GM21526 (cell line): ENCODE measurements around the gene WDR18.

Experiments used
- ATAC-seq: cut with Tn5 transposase; IDR thresholded peaks from one replicate; pipeline ENCODE4 v1.9.1; 2021; ENCODE audit warnings: moderate library complexity; ENCODE audit not compliant: unreplicated experiment, low FRiP score

The WDR18 gene, protein sequence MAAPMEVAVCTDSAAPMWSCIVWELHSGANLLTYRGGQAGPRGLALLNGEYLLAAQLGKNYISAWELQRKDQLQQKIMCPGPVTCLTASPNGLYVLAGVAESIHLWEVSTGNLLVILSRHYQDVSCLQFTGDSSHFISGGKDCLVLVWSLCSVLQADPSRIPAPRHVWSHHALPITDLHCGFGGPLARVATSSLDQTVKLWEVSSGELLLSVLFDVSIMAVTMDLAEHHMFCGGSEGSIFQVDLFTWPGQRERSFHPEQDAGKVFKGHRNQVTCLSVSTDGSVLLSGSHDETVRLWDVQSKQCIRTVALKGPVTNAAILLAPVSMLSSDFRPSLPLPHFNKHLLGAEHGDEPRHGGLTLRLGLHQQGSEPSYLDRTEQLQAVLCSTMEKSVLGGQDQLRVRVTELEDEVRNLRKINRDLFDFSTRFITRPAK

DNA sequence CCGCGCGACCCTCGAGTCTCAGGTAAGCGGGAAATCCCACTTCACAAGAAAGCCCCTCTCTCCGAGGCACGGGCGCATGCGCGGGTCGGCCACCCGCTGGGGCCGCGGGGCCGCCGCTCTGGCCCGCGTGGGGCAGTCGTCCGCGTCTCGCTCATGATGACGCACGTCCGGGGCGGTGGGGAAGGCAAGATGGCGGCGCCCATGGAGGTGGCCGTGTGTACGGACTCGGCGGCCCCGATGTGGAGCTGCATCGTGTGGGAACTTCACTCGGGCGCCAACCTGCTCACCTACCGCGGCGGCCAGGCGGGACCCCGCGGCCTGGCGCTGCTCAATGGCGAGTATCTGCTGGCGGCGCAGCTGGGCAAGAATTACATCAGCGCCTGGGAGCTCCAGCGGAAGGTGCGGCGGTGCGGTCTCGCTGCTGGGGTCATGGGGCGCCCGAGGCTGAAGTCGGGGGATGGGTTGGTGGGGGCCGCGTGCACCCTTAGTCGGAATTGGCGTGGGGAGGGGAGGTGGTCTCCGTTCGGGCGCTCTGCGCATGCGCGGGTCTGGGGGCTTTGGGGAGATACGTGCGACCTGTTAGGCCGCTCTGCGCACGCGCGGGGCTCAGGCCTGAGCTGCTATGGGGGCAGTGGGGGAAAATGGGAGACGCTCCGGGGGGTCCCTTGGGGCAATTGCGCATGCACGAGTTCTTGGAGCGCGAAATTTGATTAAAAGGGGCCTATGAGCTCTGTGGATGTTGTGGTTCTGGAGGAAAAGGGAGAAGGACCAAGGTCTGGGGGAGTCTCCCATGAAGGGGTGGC lies at the start of gene WDR18:
Gene WDR18, plus strand, starts transcription at position 181 of the 803 bp plus-strand sequence. Its CDS starts 9 bp downstream, at position 190.
- peak; percentile 46 for ATAC-seq

DNA sequence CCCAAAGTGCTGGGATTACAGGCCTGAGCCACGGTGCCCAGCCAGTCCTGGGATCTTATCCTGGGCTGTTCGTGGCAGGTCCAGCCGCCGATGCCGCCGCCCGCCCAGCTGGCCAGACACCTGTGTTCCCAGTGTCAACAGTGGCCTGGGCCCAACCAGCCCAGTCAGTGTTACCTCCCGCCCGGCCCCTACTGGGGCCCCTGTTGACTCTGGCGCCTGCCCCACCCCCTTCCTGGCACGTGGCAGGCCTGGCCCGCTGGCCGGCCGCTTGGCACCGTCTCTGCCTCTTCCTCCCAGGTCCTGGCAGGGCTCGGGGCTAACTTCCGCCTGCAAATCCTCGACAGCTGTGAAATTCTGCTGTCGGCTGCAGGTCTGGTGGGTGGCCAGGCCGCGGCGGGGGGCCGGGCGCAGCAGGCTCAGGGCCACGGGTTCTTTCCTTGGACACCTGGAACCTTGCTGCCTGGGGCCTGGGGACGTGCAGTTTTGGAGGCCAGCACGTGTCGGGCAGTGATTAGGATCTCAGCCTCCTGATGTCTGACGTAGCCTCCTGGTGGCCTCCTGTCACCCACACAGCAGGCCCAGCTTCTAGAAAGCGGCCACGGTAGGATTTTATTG lies 49.2 kb upstream of the WDR18 start:
- ATAC-seq: no peak

DNA sequence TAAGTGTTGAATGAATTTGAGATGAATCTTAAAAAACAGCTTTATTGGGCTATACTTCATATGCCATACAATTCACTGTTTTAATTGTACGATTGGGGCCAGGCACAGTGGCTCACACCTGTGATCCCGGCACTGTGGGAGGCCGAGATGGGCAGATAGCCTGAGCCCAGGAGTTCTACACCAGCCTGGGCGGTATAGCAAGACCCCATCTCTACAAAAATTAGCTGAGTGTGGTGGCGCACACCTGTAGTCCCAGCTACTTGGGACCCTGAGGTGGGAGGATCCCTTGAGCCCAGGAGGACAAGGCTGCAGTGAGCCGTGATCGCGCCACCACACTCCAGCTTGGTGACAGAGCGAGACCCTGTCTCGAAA lies 48.0 kb upstream of the WDR18 start:
- no peak for ATAC-seq

DNA sequence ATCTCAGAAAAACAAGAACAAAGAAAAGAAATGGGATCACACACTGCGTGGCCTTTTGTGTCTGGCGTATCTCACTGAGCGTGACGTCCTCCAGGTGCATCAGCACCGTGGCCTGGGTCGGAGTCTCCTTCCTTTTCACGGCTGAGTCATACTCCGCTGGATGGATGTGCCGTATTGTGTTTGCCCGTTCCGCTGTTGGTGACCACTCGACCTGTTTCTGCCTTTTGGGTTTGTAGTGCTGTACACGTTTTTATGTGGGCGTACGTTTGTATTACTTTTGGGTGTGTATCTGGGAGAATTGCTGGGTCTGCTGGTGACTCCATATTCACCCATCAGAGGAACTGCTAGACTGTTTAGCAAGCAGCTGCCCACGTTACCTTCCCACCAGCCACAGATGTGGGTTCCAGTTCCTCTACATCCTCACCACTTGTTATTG lies 46.9 kb upstream of the WDR18 start:
- no peak for ATAC-seq

DNA sequence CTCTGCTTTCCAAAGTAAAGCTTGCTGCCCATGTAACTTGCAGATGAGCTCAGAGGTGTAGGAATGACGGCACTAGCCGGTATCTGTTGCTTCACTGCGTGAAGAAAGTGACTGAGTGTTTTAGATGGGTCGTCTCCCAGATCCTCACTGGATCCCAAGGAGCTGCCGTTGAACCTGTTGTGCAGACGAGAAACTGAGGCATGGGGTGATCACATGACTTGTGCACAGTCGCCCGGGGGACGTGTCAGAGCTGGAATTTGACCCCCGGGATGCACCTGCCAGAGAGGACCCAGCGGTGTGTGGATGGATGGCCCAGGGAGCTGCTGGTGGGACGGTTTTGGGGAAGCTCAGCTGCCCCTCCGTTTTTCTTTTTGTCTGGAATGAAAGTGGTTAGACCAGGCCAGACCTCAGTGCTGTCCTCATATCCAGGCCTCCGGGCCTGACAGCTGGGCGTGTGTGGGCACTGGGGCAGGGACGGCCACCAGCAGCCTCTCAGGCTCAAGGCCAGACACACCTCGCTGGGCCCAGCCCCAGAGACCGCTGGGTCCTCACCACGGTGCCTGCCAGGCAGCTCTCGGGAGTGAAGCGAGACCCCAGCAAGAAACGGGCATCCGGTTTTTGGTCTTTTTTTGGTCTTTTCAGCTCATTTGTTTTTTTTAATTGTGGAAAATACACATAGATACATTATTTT lies 45.8 kb upstream of the WDR18 start:
- ATAC-seq: no peak

DNA sequence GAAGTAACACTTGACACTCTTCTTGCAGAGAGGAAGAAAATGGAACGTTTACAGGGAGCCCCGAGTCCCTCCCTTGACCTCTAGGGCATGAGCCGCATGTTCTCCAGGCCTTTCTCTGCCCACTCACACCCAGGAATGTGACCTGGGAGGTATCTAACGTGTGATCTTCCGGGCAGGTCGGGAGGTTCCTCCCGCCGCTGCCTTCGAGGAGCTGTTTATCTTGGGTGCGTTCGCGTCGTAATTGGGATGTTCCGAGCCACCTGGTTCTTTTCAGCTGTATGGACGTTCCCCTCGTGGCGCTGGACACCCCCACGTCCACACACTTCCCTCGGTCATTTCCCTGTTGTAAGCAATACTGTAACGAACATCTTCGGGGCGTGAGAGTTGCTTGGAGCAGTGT lies 44.7 kb upstream of the WDR18 start:
- no peak for ATAC-seq

DNA sequence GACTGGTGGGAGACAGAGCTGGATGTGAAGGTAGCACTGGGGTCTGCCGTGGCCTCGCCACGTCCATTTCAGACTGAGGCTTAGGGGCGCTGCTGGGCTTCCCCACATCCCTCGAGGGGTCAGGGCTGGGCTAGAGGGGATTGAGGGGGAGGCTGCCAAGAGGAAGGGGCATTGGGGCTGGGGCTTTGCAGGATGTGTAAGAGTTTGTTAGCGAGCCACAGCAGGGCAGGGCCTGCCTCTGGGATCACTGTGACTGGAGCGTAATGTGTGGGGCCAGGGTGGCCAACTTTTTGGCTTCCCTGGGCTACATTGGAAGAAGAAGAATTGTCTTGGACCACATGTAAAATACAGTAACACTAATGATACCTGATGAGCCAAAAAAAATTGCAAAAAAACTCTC lies 44.2 kb upstream of the WDR18 start:
- no peak for ATAC-seq

DNA sequence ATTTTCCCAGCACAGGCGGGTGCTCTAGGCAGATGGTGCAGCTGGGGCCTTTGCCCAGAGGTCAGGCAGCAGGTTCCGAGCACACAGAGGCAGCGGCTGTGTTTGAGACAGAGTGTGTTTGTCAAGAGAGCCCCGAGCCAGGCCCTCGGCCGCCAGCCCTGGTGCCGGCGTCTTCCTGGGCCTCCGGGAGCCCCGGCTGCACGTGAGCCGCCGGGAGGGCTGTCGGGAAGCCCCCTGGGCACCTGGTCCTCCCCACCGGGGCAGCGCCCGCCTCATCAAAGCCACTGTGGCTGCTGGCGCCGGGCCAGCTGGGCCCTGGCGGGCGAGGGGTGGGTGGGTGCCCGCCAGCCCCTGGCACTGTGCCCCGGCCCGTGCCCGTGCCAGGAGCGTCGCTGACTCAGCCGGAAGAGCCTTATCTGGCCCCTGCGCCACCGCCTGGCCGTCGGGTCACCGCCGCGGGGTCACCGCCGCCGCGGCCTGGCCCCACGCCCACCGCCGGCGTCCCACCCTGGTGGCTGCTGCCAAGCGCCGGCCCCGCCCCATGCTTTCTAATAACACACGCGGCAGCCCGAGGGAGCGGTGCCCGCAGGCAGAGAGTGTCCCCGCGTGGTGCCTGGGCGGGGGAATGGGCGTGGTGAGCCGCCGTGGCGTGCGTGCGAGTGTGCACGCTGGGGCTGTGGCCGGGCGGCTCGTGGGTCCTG lies 43.4 kb upstream of the WDR18 start:
- ATAC-seq: no peak

DNA sequence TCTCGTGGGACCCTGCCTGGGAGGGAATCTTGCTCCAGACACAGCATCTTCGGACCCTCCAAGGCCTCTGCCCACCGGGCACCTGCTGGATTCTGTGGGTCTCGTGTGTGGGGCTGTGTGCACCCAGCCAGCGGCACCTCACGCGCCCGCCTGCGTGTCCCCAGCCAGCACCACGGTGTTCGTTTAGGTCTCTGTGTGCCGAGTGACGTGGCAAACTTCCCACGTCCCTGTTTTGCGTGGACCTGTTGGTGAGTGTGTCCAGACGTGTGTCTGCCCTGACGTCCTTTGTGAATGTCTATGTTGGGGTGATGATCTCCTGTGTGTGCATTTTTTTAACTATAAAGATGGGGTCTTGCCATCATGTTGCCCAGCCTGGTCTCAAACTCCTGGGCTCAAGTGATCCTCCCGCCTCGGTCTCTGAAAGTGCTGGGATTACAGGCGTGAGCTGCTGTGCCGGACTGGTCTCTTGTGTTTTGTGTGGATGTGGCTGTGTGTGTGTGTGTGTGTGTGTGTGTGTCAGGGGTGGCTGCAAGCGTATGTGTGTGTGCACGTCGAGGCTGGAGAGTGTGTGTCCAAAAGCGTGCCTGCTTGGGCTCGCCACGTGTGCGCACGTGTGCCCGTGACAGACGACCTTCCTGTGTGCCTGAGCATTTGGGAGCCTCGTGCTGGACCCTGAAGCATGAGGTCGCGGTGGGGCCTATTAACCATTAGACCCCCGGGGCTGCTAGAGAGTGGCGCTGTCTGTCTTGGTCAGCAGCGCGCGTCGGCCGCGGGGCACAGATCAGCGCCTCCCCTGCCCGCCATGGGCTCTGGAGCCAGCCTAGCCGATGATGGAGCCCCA lies 42.6 kb upstream of the WDR18 start:
- ATAC-seq: no peak

DNA sequence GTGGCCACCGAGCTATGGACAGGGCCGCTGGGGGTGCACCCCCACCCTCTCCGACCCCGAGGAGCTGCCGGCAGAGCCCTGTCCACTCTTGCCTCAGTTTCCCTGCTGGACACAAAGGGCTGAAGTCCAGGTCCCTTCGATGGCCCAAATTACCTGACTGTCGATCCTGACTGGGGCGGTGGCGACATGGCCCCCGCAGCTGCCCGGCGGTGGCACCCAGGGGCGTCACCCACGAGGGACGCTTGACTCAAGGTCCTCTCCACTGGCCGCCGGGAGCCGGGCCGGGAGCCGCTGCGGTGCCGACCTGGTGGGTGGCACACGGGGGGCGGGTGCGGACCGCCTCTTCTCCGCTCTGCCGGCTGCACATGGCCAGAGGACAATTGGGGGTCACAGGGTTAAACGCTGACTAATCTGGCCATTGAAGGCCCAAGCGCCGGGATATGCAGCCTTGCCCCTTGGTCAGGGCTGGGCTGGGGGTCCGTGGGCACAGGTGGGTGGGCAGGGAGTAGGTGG lies 42.0 kb upstream of the WDR18 start:
- no peak for ATAC-seq

DNA sequence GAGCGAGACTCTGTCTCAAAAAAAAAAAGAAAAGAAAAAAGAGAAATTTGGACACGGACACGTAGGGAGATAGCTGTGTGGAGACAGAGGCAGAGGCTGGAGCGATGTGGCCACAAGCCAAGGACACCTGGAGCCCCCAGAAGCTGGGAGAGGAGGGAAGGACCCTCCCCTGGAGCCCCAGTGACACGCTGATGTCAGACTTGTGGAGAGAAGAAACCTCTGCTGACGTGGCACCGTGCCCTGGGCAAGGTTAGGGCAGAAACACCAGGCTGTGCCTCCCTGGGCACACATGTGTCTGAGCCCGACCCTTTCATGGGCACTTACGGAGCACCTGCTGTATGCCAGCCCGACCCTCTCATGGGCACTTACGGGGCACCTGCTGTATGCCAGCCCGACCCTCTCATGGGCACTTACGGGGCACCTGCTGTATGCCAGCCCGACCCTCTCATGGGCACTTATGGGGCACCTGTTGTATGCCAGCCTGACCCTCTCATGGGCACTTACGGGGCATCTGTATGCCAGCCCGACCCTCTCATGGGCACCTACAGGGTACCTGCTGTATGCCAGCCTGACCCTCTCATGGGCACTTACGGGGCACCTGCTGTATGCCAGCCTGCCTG lies 40.5 kb upstream of the WDR18 start:
- no peak for ATAC-seq

DNA sequence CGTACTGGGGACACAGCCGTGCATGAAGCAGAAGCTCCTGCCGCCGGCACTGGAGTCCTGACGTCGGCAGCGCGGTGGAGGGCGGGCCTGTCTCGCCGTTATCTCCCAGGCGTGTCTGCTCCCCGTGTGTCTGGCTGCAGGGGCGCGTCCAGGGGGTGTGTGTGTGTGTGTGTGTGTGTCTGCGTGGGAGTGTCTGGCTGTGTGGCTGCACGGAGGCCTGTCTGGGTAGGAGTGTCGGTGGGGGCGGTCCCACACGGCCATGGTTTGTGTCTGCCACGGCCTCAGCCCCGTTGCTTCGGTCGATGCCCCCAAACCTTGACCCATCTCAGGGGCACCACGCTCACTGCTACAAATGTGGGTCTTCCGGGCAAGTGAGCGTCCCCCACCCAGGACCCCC lies 40.0 kb upstream of the WDR18 start:
- ATAC-seq: no peak

DNA sequence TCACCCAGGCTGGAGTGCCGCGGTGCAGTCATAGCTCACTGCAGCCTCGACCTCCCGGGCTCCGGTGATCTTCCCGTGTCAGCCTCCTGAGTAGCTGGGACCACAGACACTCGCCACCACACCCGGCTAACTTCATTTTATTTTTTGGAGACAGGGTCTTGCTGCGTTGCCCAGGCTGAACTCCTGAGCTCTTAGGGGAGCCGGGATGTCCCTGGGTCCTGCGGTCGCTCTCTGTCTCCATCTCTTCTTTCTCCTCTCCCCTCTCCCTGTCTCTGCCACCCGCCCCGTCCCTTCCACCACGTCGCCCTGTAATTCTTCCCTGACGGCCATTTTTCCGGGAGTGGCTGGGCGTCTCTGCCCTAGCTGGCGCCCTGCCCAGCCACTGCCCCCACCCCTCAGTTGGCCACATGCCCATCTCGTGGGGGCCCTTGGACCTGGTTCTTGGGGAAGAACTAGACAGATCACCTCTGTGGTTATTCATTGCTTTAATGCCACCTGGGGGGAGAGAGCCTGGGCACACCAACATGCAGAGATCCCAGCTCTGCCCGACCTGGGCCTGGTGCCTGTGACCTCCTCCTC lies 39.4 kb upstream of the WDR18 start:
- ATAC-seq: no peak

DNA sequence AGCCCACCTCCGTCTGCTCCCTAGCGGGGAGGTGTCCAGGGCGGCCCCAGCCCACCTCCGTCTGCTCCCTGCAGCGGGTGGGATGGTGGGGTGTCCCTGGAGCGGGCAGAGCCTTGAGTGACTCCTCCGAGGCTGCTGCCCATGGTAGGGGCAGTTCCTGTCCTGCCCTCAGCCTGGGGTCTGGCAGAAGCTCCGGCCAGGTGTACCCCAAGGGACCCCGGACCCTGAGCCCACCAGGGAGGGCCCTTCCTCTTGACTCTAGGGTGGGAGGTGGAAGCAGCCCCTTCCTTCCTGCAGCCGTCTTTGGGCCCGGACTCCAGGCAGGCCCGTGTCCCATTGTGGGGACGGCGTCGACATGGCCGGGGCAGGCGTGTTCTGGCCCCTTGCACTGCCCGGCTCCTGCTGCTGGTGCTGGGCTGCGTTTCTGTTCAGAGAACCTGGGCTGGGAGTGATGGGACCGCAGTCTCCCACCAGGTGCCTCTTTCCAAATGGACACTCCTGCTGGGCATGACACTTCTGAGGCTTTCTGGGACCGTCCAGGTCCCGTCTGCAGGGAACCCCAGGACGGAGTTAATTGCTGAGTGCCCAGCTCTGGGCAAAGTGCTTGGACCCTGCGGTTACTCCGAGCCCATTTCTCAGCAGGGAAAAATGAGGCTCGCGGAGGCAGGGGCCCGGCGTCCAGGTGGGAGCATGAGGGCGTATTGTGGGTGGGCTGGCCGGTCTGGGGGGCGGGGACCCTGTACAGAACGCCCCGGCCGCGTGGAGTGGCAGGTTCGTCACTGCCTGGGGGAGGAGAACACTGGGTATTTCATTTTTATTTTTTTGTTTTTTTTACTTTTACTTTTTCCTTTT lies 38.5 kb upstream of the WDR18 start:
- no peak for ATAC-seq

DNA sequence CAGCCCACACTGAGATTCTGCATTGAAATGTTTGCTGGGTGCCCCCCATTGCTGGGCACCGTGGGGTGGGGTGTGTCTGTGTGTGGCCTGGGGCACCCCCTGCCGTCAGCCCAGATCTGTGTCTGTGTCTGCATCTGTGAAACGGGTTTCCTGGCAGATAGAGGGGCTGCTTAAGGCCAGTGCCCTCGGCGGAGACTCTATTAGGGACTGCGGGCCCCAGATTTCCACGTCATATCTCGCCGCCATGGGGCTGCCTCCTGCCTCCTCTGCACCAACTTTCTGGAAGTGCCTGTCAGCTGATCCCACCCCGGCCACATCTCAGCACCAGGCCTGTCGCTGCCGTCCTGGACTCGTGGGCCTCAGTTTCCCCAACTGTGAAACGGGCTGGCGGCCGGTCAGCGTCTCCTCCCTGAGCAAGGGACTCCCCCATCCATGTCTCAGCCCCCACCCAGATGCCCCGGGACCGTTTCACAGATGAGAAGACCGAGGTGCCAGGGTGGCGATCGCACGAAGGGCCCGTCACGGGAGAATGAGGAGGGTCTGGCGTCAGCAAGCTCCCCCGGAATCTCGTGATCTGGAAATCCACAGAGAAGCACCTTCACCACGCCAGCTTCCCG lies 36.9 kb upstream of the WDR18 start:
- peak; percentile 3 for ATAC-seq

DNA sequence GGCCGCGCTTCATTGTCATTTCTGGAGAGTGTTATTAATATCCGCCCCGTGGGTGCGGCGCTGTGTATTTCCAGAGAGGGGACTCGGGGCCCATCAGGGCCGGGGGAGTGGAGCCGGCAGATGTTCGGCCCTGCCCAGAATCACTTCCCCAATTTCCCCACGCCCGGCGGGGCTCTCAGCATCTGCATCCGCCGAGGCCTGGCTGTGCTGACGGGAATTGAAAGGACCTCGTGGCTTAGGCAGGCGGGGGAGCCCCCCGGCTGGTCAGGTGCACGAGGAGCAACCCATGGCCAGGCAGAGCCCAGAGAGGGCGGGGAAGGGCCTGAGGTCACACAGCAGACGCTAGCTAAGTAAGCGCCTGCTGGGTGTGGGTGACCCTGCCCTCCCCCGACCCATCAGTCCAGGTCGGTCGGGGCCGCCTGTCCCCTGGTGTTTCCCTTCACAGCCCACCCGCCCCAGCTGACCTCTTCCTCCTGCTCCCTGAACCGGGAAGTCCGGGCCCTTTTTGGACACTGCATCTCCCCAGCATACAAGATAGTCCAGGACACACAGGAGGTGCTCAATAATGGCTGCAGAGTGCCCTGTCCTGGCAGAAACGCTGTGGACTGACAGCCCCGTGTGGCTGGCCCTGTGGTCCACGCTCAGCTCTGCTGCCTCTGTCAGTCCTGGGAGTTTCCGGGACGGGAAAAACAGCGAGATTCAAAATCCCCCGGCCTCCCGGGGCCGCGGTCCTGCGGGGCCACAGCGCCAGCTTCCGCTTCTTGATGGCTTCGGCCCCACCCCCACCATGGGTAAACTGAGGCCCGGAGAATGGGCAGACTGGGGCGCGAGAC lies 36.2 kb upstream of the WDR18 start:
- ATAC-seq: peak; percentile 53
